B cell (primary cell): ENCODE measurements around the gene MOK.

Experiments
- EZH2 ChIP-seq: IDR thresholded peaks from 2 replicates; pipeline ENCODE4 v1.6.1; 2012; ENCODE audit warnings: borderline replicate concordance, low read depth, mild to moderate bottlenecking, moderate library complexity, low read length; ENCODE audit not compliant: insufficient read depth, poor library complexity, severe bottlenecking
- TF ChIP-seq, protein P1 (sequence below): fragments of 200-600 bp; IDR thresholded peaks from one replicate; pipeline ENCODE4 v1.8.0; 2022; ENCODE audit warnings: antibody characterized with exemption, mild to moderate bottlenecking

DNA sequence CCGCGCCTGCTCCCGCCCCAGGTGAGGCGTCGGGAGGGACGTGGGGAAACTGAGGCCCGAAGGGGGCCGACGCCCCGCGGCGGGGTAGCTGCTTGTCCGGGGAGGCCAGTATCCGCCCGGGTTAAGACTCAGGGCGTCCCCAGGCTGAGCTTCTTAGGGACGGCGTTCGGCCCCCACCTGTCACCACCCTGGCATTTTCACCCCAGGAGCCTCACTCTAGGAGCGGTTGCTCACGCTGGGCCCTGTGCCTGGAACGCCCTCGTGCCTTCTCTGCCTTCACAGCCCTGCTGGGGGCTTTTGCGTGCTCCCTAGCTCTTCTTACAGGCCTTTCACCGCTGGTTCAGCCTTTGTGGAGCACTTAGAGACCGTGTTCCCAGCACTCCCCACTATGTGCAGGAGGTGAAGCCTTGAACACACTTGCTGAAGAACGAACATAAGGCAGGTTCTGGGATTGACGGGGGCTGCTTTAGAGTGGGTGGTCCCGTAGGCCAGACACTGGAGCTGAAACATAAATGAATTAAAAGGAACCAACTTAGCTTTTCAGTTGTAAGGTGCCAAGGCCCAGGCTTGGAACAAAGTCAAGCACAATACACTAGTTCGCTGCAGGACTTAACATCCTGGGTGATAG is 15.2 kb upstream of the MOK start:
- TF ChIP-seq, protein P1, sequence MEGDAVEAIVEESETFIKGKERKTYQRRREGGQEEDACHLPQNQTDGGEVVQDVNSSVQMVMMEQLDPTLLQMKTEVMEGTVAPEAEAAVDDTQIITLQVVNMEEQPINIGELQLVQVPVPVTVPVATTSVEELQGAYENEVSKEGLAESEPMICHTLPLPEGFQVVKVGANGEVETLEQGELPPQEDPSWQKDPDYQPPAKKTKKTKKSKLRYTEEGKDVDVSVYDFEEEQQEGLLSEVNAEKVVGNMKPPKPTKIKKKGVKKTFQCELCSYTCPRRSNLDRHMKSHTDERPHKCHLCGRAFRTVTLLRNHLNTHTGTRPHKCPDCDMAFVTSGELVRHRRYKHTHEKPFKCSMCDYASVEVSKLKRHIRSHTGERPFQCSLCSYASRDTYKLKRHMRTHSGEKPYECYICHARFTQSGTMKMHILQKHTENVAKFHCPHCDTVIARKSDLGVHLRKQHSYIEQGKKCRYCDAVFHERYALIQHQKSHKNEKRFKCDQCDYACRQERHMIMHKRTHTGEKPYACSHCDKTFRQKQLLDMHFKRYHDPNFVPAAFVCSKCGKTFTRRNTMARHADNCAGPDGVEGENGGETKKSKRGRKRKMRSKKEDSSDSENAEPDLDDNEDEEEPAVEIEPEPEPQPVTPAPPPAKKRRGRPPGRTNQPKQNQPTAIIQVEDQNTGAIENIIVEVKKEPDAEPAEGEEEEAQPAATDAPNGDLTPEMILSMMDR: no peak
- TF ChIP-seq EZH2: no peak
